Mesodermal cell (in vitro differentiated cells): ENCODE measurements around the gene NAV2. TPM values are rescaled to one million over a fixed set of nuclear protein-coding genes. Genes with fewer than 3 reads are reported as not detected.
A peak's percentile ranks its signal among the peaks of the same experiment; 100 is the strongest.

Experiments used
- H3K27ac ChIP-seq: 2 replicates; pipeline ENCODE4 v1.7.0; 2013; ENCODE audit warnings: mild to moderate bottlenecking, low read depth, low read length, moderate library complexity; ENCODE audit not compliant: severe bottlenecking
- H3K36me3 ChIP-seq: 2 replicates; pipeline ENCODE4 v1.7.1; 2013; ENCODE audit warnings: mild to moderate bottlenecking, low read length, moderate library complexity; ENCODE audit not compliant: control insufficient read depth, insufficient read depth
- H3K4me1 ChIP-seq: one replicate; pipeline ENCODE4 v1.7.1; 2013; ENCODE audit warnings: mild to moderate bottlenecking, low read length; ENCODE audit not compliant: insufficient read depth, control insufficient read depth, poor library complexity, severe bottlenecking
- H3K4me3 ChIP-seq: 2 replicates; pipeline ENCODE4 v1.7.0; 2013; ENCODE audit warnings: low read length, control low read depth, mild to moderate bottlenecking; ENCODE audit not compliant: insufficient read depth, poor library complexity, severe bottlenecking; ENCODE audit errors: extremely low read depth
- H3K9me3 ChIP-seq: 2 replicates; pipeline ENCODE4 v1.7.1; 2013; ENCODE audit warnings: mild to moderate bottlenecking, low read length, moderate library complexity; ENCODE audit not compliant: control insufficient read depth
- WGBS, 2 experiments: methylation state at CpG; one replicate each; pipeline ENCODE4 v1.1.5; 2013; ENCODE audit warnings: missing lambda C conversion rate in 2 of 2; ENCODE audit not compliant: insufficient coverage in 2 of 2; 5-methylcytosine and 5-hydroxymethylcytosine counted together
- polyA plus RNA-seq, 2 experiments: library from polyadenylated mRNA; stranded (reverse); fragments of 50-300 nt; gene quantifications; one replicate each; pipeline ENCODE4 v1.2.3, GENCODE V29; 2013

NAV2 gene
- 32.9 TPM for polyA plus RNA-seq (2013, experiment 1 of 2)
- 33.4 TPM for polyA plus RNA-seq (2013, experiment 2 of 2)

- Histone ChIP-seq H3K27ac (peak within 1 kb of the TSS; percentile 96), H3K4me1 (peaks cover 20% of the 10 kb centered on the region), H3K36me3 (no peaks in the 10 kb centered on the region), H3K9me3 (no peaks in the 10 kb centered on the region), H3K4me3 (peak within 1 kb of the TSS; percentile 37)
- WGBS, 2 experiments, result 0 to 1% methylated on average over 76 to 88 of the region's 91 CpGs
These were observed at the start of gene NAV2 for GRCh38 chr11:19712281-19713195. TSS of gene NAV2 (plus strand) at chr11:19712837. CDS start at chr11:19713696, 859 bp downstream.

- H3K36me3 ChIP-seq, result no peaks in the 10 kb centered on the region
- 69 to 75% methylated on average over 1 of the region's 1 CpG for WGBS, 2 experiments
- H3K4me3 ChIP-seq, result no peak overlapping the region
- peaks cover 18% of the 10 kb centered on the region for H3K4me1 ChIP-seq
- H3K27ac ChIP-seq, result no peak overlapping the region
- no peaks in the 10 kb centered on the region for H3K9me3 ChIP-seq
These were observed 49.4 kb upstream of the NAV2 start for GRCh38 chr11:19663206-19663605.

- no peaks in the 10 kb centered on the region for H3K9me3 ChIP-seq
- no peak overlapping the region for H3K27ac ChIP-seq
- peaks cover 13% of the 10 kb centered on the region for H3K4me1 ChIP-seq
- WGBS, 2 experiments, result 82 to 83% methylated on average over 1 to 3 of the region's 4 CpGs
- no peak overlapping the region for H3K4me3 ChIP-seq
- H3K36me3 ChIP-seq, result no peaks in the 10 kb centered on the region
These were observed 47.6 kb upstream of the NAV2 start for GRCh38 chr11:19664886-19665548.

- H3K4me3 ChIP-seq, result no peak overlapping the region
- peaks cover 14% of the 10 kb centered on the region for H3K4me1 ChIP-seq
- H3K36me3 ChIP-seq, result no peaks in the 10 kb centered on the region
- H3K9me3 ChIP-seq, result no peaks in the 10 kb centered on the region
- 87 to 89% methylated on average over 3 of the region's 3 CpGs for WGBS, 2 experiments
- no peak overlapping the region for H3K27ac ChIP-seq
These were observed 45.7 kb upstream of the NAV2 start for GRCh38 chr11:19666951-19667350.

- no peaks in the 10 kb centered on the region for H3K9me3 ChIP-seq
- H3K27ac ChIP-seq, result no peak overlapping the region
- H3K36me3 ChIP-seq, result no peaks in the 10 kb centered on the region
- 100% methylated on average over 1 of the region's 1 CpG for WGBS, 2 experiments
- no peak overlapping the region for H3K4me3 ChIP-seq
- H3K4me1 ChIP-seq, result peaks cover 24% of the 10 kb centered on the region
These were observed 43.1 kb upstream of the NAV2 start for GRCh38 chr11:19669511-19669910.

GRCh38 chr11:19670030-19670791 lies 42.4 kb upstream of the NAV2 start:
- Histone ChIP-seq H3K9me3 (no peaks in the 10 kb centered on the region), H3K36me3 (no peaks in the 10 kb centered on the region), H3K4me1 (peaks cover 18% of the 10 kb centered on the region), H3K27ac (no peak overlapping the region), H3K4me3 (no peak overlapping the region)
- 63 to 70% methylated on average over 9 to 10 of the region's 13 CpGs for WGBS, 2 experiments

GRCh38 chr11:19672586-19673206 lies 39.9 kb upstream of the NAV2 start:
- Histone ChIP-seq H3K4me3 (no peak overlapping the region), H3K36me3 (no peaks in the 10 kb centered on the region), H3K9me3 (no peaks in the 10 kb centered on the region), H3K27ac (no peak overlapping the region), H3K4me1 (peaks cover 24% of the 10 kb centered on the region)
- 100% methylated on average over 1 of the region's 2 CpGs; no CpG with 5 or more reads in 1 of the 2 experiments for WGBS, 2 experiments

- Histone ChIP-seq H3K27ac (no peak overlapping the region), H3K9me3 (no peaks in the 10 kb centered on the region), H3K4me1 (peaks cover 24% of the 10 kb centered on the region), H3K36me3 (no peaks in the 10 kb centered on the region), H3K4me3 (no peak overlapping the region)
- 50 to 57% methylated on average over 11 to 14 of the region's 14 CpGs for WGBS, 2 experiments
These were observed 38.5 kb upstream of the NAV2 start for GRCh38 chr11:19673924-19674729.

- H3K27ac ChIP-seq, result no peak overlapping the region
- H3K36me3 ChIP-seq, result no peaks in the 10 kb centered on the region
- WGBS, 2 experiments, result 84 to 85% methylated on average over 2 to 3 of the region's 3 CpGs
- H3K4me1 ChIP-seq, result peaks cover 28% of the 10 kb centered on the region
- H3K4me3 ChIP-seq, result no peak overlapping the region
- no peaks in the 10 kb centered on the region for H3K9me3 ChIP-seq
These were observed 37.8 kb upstream of the NAV2 start for GRCh38 chr11:19674836-19675235.
